HG03460 (cell line): ENCODE data around the gene SLC51A.
"Not testable (repeated sequence)": the region's sequence is repeated elsewhere in the genome, so short reads cannot be mapped to it uniquely, and the experiment has no call there.

Experiments
- ATAC-seq: cut with Tn5 transposase; IDR thresholded peaks from one replicate; pipeline ENCODE4 v1.9.1; 2021; ENCODE audit not compliant: unreplicated experiment

SLC51A gene

DNA sequence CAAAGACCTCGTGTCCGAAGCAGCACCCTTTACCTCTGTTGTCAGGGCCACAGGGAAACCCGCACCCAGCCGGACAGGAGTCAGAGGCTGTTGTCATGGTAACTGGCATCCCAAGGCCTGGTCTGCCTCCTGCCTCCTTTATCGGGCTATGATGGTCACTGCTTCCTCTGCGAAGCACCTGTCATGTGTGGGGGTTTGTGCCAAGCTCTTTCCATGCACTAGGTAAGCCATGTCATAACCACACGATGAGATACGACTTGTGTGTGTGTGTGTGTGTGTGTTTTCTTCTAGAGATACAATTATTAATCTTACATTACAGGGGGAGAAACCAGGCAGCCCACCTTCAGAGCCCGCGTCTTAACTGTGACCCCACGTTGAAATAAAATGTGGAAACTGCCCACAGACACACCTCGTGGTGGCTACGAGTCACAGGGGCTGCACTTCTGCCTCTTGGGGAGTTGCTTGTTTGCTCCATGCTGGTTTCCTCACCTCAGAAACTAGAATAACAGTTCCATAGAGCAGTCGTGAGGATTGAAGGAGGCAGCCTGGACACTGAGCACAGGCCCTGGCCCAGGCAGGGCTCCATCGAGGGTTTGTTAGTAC, 23.1 kb upstream of the SLC51A start:
- ATAC-seq, result no peak

DNA sequence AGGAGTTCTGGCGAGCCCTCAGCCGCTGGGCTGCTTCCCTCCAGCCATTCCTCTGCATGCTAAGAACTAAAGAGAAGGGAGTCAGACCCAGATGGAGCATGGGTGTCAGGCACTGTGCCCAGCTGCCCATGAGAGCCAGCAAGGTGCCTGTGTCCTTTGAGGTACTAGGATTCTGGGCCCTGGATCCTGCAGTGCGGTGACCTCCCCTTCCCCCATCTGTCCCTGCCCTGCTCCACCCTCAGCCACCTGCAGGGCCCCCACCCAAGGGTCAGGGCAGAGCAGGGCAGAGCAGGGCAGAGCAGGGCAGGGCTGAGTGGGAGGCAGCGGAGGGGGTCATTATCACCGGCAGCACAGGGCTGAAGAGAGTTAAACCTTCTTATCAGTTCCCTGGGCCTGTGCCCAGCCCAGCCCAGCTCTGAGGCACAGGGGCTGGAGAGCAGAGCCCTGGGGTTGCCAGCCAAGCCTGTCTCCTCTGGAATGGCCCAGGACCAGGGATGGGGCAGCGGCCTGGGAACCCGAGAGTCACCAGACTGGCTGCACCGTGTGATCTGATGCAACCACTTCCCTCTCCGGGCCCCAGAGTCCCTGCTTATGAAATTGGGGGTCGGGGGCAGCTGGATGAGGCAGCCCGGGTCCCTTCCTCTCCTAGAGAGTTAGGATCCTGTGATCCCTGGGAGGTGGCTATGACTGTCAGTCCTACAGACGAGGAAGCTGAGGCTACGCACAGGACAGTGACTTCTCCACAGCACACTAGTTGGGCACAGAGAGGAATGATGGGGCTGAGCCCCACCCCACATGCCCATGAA, 22.4 kb upstream of the SLC51A start:
- no peak for ATAC-seq

DNA sequence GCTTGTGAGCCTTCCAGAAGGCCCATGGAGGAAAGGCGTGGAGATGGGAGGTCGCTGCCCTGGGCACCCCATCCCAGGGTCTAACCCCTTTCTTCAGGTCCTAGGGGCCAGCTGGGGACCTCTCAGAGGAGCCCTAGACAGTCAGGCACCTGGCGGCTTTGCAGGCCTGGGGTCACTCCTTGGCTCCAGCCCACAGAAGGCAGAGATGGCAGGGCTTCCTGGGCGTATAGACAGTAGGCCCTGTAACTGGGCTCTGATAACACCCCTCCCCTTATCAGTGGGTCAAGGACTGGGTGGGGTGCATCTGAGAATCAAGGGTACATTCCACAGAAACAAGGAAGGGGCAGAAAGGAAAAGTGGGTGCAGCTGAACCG, 21.8 kb upstream of the SLC51A start:
- no peak for ATAC-seq

DNA sequence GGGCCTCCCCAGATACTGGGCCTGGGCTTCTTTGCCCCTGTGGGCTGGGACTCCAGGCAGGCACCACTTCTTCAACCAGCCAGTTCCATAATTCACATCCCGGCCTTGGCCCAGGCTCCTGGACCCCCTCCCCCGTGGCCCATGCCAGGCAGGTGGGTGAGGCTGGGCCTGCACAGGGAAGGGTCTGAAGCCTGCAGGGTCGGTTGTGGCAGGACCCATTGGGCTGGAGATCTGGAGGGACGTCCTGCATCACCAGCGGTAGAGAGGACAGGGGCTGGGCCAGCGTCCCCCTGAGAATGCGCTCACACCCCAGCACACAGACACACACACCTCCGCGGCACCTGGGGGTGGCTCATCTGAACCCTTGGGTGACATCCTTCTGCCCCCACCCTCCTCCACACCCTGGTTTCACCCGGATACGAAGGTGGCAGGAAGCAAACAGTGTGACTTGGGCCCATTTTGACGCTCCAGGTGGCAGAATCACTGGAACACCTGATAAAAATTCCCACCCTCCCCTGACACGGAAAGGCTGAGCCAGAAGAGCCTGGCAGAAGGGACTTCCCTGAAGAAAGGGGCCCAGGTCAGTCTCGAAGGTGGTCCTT, 20.6 kb upstream of the SLC51A start:
- no peak for ATAC-seq

DNA sequence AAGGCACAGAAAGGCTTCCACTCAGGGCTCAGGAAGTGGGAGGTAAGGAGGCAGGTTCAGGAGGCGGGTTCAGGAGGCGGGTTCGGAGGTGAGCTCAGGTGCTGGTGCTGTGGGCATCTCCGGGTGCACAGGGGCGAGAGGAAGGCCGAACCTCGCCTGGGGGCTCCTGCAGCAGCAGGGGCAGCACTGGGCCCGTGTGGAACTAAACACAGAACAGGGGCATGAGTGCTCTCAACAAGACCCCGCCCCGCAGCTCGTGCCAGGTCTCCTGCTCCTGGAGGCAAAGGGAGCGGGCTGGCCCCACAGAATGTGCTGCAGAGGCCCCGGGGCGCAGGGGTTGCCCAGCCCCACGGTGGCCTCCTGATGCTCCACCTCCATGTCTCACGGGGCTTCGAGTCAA, 18.8 kb upstream of the SLC51A start:
- no peak for ATAC-seq

DNA sequence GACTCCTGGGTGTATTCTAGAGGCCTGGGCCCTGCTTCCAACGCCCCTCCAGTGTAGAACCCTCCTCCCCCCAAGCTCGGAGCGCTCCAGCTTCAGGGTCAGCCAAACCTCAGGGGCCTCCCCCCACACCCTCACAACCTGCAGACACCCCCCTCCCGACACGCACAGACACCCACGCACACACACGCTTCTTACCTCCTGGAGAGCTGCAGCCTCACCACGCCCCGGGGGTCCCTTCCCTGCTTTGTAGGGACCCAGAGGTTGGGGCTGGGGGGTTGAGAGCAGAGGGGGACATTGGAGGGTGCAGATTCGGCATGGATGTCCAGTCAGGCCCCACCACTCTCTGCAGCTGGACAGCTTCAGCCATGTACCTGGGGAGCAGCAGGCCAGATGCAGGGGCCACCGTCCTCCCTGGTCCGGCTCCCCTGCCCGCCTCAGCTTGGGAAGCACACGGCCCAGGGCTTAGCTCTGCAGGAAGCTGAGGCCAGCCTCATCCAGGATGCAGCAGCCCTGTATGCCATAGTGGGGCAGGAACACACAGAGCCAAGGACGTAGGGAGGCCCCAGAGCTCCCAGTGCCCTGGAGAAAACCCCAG, 18.2 kb upstream of the SLC51A start:
- ATAC-seq, result no peak

DNA sequence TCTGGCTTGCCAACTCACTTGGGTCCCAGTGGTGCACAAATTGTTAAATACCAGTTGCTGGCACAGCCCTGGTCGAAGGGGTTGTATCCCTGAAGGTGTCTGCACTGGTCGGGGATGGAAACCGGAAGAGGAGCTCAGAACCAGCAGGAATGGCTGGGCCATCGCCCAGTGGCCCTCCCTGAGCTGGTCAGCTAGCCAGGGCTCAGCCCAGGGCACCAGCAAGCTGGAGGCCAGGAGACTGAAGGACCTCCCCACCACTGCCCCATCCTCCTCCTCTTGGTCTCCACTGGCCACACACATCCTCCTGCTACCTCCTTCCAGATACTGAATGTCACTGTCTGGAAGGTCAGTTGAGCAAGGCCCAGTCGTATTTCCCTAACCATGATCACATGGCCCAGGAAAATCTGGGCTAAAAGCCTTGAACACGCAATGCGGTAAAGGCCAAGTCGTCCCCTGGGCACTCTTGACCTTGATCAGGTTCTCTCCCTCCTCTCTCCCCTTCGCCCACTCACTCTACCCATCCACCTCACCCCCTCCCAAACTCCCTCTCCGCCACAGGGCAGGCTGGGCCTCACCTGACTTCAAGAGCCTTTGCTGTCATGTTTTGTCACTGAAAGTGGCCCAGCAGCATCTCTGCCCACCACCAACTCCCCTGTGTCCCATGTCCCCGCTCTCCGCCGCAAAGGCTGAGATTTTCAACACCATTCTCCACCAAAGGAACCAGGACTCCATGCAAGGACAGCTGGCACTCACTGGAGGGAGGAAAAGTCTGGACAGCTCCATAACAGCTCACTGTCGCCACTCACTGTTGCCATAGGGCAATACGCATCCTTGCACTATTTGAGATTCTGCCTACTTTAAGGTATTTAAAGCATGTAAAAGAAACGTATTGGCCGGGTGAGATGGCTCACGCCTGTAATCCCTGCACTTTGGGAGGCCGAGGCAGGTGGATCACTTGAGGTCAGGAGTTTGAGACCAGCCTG, 17.3 kb upstream of the SLC51A start:
- ATAC-seq, result no peak

DNA sequence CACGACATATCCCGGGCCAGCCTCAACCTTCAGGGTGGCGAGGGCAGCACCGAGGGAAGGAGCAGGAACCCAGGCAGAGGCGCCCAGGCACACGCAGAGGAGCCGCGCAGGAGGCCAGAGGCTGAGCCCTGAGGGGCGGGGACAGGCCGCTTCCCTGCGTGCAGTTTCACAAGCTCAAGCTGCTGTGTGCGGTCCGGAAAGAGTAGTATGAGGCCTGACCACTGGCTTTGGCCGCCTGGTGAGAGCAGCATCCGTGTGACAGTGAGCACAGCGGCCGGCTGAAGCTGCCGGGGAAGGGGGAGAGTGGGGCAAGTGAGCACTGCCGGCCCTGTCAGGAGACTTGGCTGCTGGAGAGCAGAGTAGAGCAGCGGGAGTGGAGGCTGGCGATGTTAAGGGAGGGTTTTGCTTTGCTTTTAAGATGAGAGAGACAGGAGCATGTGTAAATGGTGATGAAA, 13.8 kb upstream of the SLC51A start:
- no peak for ATAC-seq

DNA sequence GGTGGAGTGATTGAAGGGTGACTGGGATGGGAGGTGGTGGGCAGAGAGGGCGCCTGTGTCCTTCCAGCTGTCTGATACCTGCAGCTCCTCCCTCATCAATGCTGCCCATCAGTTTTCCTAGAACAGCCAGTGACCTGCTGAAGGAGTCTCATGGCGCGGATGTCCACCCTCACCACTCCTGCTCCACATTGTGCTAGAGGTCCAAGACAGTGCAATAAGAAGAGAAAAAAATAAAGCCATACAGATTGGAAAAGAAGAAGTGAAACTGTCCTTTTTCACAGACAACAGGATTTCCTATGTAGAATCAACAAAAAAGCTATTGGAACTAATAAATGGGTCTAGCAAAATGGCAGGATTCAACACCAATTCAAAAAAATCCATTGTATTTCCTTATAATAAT, 12.5 kb upstream of the SLC51A start:
- ATAC-seq, result no peak

DNA sequence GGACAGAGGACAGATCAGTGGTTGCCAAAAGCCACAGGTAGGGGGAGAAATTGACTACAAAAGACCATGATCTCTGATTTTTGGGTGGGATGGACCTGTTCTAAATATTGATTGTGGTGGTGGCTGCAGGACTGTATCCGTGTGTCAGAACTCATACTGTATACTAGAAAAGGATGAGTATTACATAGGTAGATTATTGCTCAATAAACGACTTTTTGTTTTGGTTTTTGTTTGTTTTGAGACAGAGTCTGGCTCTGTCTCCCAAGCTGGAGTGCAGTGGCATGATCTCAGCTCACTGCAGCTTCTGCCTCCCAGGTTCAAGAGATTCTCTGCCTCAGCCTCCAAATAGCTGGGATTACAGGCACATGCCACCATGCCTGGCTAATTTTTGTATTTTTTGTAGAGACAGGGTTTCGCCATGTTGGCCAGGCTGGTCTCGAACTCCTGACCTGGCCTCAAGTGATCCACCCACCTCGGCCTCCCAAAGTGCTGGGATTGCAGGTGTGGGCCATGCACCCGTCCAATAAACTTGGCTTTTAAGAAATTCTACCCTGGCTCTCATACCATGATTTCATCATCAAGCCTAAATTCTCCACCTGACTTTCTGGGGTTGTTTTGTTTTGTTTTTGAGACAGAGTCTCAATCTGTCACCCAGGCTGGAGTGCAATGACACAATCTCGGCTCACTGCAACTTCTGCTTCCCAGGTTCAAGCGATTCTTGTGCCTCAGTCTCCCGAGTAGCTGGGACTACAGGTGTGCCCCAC, 10.7 kb upstream of the SLC51A start:
- ATAC-seq, result not testable (repeated sequence)

DNA sequence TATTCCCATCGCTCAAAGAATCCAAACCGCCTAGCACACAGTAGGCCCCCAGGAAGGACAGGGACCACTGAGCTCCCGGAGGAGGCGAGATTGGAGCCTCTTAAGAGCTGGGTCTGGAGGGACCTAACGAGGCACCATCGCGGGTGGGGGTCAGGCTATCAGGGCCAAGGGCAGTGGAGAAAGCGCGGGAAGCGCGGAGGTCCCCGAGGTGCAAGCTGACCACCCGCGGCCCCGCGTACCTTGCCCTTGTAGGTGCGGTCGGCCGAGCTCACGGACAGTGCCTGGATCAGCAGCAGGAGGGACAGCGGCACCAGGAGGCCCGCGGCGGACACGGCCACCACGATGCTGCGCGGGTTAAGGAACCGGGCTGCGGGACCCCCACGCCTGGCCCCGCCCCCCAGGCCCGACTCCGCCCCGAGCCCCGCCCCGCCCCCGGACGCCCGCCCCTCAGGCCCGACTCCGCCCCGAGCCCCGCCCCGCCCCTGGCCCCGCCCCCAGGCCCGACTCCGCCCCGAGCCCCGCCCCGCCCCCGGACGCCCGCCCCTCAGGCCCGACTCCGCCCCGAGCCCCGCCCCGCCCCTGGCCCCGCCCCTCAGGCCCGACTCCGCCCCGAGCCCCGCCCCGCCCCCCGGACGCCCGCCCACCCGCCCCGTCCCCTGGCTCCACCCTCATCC, 9.0 kb upstream of the SLC51A start:
- no peak for ATAC-seq

DNA sequence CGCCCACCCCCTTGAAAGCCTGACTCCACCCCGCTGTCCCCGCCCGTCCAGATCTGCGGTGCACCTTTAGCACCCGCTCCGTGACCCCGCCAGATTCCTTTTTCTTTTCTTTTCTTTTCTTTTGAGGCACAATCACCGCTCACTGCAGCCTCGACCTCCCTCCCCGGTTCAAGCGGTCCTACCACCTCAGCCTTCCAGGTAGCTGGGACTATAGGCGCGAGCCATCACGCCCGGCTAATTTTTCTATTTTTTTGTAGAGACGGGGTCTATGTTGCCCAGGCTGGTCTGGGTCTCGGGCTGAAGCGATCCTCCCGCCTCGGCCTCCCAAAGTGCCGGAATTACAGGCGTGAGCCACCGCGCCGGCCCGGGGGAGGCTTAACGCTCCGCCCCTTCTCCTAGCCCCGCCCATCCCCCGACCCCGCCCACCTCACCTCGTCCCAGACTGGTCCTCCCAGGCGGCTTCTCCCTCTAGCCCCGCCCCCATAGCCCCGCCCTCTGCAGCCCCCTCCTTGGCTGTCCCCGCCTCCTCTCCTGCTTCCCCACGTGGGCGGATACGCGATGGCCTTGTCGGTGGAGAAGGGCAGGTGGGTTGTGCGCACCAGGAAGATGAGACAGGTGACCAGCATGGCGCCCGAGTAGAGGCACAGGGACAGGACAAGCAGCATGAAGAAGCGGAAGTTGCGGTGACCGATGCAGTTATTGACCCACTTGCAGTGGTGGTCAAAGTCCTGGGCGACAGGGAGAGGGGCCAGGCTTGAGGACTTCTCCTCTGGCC, 8.3 kb upstream of the SLC51A start:
- ATAC-seq, result no peak

DNA sequence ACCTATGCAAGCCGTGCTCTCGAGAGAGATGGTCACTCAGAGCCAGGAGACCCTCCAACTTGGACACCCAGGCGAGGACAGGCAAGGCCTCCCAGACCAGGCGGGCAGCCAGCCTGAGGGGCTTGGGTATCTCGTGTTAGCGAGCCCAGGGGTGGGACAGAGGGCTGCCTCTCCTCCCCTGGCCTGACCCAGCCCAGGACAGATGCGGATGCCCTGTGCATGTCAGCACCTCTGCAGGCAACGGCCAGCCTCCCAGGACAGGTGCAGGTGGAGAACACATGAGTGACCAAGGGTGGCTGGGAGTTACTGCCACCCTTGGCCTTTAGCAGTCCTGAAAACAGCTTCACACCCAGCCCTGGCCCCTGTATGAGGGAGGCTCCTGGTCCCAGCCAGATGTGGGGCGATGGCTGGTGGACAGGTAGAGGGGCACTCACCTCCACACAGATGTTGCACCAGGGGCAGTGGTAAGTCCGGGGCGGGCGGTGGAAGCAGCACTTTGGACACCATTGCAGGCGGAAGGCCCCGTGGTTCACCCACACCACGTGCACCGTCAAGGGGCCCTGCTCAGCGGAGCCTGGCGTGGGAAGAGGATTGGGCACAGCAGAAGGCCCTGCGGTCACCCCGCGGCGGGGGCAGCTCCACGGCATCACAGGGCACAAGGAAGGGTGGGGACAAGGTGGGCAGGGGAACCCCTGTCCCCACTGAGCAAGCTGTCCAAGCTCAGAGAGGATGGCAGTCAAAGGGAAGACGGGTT, 7.2 kb upstream of the SLC51A start:
- ATAC-seq, result no peak

DNA sequence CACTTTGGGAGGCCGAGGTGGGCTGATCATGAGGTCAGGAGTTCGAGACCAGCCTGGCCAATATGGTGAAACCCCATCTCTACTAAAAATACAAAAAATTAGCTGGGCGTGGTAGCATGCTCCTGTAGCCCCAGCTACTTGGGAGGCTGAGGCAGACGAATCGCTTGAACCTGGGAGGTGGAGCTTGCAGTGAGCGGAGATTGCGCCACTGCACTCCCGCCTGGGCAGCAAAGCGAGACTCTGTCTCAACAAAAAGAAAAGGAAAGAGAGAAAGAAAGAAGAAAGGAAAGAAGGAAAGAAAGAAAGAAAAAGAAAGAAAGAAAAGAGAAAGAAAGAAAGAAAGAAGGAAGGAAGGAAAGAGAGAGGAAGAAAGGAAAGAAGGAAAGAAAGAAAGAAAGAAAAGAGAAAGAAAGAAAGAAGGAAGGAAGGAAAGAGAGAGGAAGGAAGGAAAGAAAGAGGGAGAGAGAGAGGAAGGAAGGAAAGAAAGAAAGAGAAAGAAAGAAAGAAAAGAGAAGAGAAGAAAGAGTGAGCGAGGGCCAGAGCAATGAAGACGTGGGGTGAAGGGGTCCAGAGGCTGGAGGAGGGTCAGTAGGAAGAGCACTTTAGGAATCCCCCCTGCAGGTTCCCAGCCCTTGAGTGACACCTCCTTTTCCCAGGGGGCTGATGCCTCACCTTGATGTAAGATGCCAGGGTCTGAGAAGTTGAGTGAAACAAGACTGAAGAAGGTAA, 6.2 kb upstream of the SLC51A start:
- ATAC-seq, result not testable (repeated sequence)

DNA sequence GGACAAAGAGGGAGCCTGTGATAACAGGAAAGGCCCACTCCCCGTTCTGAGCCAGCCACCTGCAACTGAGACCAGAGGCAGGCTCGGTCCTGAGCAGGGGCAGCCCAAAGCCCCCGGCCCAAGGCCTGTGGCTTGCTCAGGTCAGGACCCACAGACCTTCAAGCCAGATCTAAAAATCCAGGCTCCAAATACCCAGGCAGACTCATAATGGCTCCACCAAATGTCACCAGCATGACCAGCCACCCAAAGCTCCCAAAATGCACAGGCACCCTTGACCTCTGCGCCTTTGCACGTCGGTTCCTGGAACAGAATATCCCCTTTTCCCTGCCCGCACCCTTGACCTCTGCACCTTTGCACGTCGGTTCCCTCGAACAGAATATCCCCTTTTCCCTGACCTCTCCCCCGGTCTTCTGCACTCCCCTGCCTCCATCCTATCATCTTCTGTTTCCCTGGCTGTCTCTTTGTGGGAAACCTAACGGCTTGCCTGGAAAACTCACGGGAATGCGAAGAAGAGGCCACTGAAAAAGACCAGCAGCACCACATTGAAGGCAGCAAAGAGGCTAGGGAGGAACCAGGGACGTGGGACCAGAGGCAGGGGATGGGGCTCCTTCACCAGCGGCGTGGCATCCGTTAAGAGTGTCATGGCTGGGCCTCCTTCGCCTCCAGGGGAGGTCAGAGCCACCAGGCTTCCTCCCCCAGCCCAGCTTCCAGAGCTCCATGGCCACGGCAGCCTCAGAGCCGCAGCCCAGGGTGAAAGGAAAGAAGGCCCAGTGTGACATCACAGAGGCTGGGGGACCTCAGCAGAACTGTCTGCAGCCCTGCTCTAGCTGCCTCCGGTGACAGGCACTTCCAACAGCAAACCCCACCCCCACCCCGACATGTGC, 5.4 kb upstream of the SLC51A start, which contains the start of gene ZDHHC19:
Gene ZDHHC19, minus strand, starts transcription at position 728 of the 884 bp plus-strand sequence. Its CDS starts 85 bp downstream, at position 643.
- ATAC-seq, result no peak

DNA sequence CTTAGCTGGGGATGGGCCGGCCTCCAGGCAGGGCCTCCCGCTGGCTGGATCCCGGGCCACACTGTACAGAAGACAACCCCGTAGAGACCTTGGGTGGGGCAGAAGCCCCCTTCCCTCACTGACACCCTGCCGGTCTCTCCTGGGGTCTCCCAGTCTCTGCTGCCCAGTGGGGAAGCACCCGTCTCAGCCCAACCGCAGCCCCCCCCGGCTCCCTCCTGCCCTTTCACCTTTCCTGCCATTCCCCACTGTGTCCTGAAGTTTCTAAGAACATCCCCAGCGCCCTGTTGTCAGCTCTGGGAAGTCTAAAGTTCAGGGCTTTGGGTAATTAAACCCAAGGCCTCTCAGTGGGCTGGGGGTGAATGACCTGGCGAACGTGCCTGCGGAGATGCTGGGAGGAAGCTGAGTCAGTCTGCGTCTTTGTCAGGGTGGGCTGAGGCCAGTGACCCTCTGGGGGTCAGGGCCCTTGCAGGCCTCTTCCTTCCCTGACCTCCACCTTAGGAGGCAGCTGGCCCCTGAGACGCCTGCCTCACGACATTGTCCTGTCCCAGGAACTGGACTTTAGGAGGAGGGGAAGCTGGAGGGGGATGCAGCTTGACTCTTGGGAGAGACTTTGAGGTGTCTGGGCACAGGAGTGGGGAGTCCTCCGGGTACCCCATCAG, 1.4 kb upstream of the SLC51A start:
- no peak for ATAC-seq
